Prostate gland (tissue), 2 donors: ENCODE data around the gene ARGLU1.
A peak's percentile ranks its signal among the peaks of the same experiment; 100 is the strongest.

Source experiments
- POLR2AphosphoS5 ChIP-seq: sonication (generic); formaldehyde crosslinking; IDR thresholded peaks from one replicate; pipeline ENCODE4 v1.6.1; 2017; ENCODE audit warnings: antibody characterized with exemption
- TF ChIP-seq, protein P1 (sequence below), 4 experiments: fragments of 200-600 bp in 2 of 4; fragments of 450-650 bp in 2 of 4; sonication (generic) in 2 of 4; IDR thresholded peaks; 1 replicate in 3 of 4; 2 replicates in 1 of 4; pipeline ENCODE4 v1.5.1; 2016 to 2019; ENCODE audit warnings: antibody characterized with exemption in 4 of 4, mild to moderate bottlenecking in 2 of 4, moderate library complexity in 2 of 4

DNA sequence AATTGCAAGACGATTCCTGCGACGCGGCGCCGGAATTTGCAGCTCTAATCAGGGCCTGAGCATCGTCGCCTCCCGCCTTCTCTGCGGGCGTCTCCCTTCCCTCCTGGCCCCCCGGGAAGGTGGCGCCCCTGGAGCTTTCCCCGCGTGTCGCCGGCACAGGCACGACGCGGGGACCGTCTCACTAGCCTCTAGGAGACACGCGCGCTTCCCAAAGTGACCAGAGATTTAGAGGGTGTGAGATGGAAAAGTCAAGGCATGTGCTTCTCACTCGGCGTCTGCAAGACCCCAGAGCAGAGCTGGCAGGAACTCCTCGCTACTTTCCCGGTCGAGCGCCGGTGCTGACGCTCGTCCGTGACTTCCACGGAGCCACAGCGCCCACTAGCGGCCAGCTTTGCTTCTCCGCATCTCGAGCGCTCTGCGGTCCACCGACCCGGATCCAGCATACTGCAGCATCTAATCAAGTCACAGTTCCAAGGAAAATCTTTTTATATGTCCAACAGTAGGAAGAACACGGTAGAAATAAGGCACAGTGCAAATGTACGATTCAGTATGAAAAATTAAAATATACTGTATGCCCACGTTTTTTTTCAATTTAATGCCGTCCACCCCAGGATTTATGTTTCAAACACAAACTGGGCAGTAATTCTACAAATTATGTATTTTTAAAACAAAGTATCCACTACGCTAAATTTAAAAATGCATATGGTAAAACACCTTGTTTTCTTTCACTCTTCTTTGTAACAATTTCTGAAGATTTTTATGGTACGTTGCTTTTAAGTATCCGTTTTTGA, 31.5 kb downstream of the ARGLU1 start:
- TF ChIP-seq, protein P1, sequence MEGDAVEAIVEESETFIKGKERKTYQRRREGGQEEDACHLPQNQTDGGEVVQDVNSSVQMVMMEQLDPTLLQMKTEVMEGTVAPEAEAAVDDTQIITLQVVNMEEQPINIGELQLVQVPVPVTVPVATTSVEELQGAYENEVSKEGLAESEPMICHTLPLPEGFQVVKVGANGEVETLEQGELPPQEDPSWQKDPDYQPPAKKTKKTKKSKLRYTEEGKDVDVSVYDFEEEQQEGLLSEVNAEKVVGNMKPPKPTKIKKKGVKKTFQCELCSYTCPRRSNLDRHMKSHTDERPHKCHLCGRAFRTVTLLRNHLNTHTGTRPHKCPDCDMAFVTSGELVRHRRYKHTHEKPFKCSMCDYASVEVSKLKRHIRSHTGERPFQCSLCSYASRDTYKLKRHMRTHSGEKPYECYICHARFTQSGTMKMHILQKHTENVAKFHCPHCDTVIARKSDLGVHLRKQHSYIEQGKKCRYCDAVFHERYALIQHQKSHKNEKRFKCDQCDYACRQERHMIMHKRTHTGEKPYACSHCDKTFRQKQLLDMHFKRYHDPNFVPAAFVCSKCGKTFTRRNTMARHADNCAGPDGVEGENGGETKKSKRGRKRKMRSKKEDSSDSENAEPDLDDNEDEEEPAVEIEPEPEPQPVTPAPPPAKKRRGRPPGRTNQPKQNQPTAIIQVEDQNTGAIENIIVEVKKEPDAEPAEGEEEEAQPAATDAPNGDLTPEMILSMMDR (IDR thresholded peaks at IDR 0.05): peak; percentile 91 to 95 (median 94)
- TF ChIP-seq POLR2AphosphoS5: peak; percentile 51
